Measurements from ENCODE around the gene PPP6R1. TPM values are rescaled to one million over a fixed set of nuclear protein-coding genes. Genes with fewer than 3 reads are reported as not detected.

The PPP6R1 gene
- polyA plus RNA-seq, 3 donors: 16.9 to 91.3 (median 22.0) TPM

GRCh38 chr19:55269299-55269698 lies 10.5 kb upstream of the PPP6R1 start:
- intact Hi-C loops (cut with micrococcal nuclease): no loop called here
- DNase-seq: no peak
- H3K36me3 ChIP-seq (replicated peaks in 1 of 2; ENCODE audit: control insufficient read depth in 1 of 2, insufficient read depth in 2 of 2, low read length in 2 of 2): peaks cover 7 to 28% of the 10 kb centered on the region in 2 donors
- no peak overlapping the region for H3K4me3 ChIP-seq (replicated peaks in 1 of 3; ENCODE audit: low read depth in 2 of 3, low read length in 3 of 3)
- peaks cover 0 to 6% (median 3%) of the 10 kb centered on the region in 7 donors for H3K9me3 Mint-ChIP-seq
- no peak overlapping the region for H3K9ac ChIP-seq (ENCODE audit: insufficient read depth, low read length, poor library complexity, severe bottlenecking)
- H3K4me2 ChIP-seq (replicated peaks; ENCODE audit: extremely low read depth, low read length, poor library complexity, severe bottlenecking): no peak overlapping the region
- H3K4me1 Mint-ChIP-seq: no peaks in the 10 kb centered on the region
- TF ChIP-seq CTCF (IDR thresholded peaks at IDR 0.05): no peak
- H3K27me3 Mint-ChIP-seq (ENCODE audit: low read depth in 3 of 3): peaks cover 0 to 5% (median 0%) of the 10 kb centered on the region in 3 donors
- no peaks in the 10 kb centered on the region for H3K9me3 ChIP-seq (replicated peaks in 1 of 2; ENCODE audit: control insufficient read depth in 1 of 2, insufficient read depth in 1 of 2, low read length in 2 of 2)
- H3K4me1 ChIP-seq (ENCODE audit: control insufficient read depth in 1 of 2, insufficient read depth in 2 of 2, low read length in 2 of 2): no peaks in the 10 kb centered on the region
- 97% methylated on average over 8 of the region's 8 CpGs for WGBS (ENCODE audit: insufficient coverage)
- H3K27me3 ChIP-seq (ENCODE audit: control insufficient read depth in 2 of 2, insufficient read depth in 2 of 2, low read length in 2 of 2): no peaks in the 10 kb centered on the region
- H2AFZ ChIP-seq (ENCODE audit: insufficient read depth, low read depth, low read length, poor library complexity, severe bottlenecking): no peak overlapping the region
- no peaks in the 10 kb centered on the region for H3K79me2 ChIP-seq (ENCODE audit: insufficient read depth, low read length)
- H3K27ac ChIP-seq (ENCODE audit: low read depth in 1 of 2, low read length in 2 of 2): no peak overlapping the region
- no peaks in the 10 kb centered on the region for H4K20me1 ChIP-seq (ENCODE audit: insufficient read depth, low read length)
- no peak overlapping the region for H3K27ac Mint-ChIP-seq
- H3K36me3 Mint-ChIP-seq: peaks cover 26 to 54% of the 10 kb centered on the region in 2 donors
- no peak overlapping the region for H3K4me3 Mint-ChIP-seq

GRCh38 chr19:55266840-55267239 lies 8.0 kb upstream of the PPP6R1 start:
- intact Hi-C loops (cut with micrococcal nuclease): no loop called here
- H3K79me2 ChIP-seq (ENCODE audit: insufficient read depth, low read length): no peaks in the 10 kb centered on the region
- no peaks in the 10 kb centered on the region for H4K20me1 ChIP-seq (ENCODE audit: insufficient read depth, low read length)
- no peaks in the 10 kb centered on the region for H3K27me3 ChIP-seq (ENCODE audit: control insufficient read depth in 2 of 2, insufficient read depth in 2 of 2, low read length in 2 of 2)
- H3K9me3 ChIP-seq (replicated peaks in 1 of 2; ENCODE audit: control insufficient read depth in 1 of 2, insufficient read depth in 1 of 2, low read length in 2 of 2): peaks cover 0 to 3% of the 10 kb centered on the region in 2 donors
- no peak for DNase-seq
- Mint-ChIP-seq H3K36me3 (peaks cover 21 to 38% of the 10 kb centered on the region in 2 donors), H3K27me3 (ENCODE audit: low read depth in 3 of 3) (no peaks in the 10 kb centered on the region), H3K4me3 (no peak overlapping the region), H3K4me1 (no peaks in the 10 kb centered on the region), H3K27ac (no peak overlapping the region), H3K9me3 (peaks cover 0 to 9% (median 4%) of the 10 kb centered on the region in 7 donors)
- H3K4me3 ChIP-seq (replicated peaks in 1 of 3; ENCODE audit: low read depth in 2 of 3, low read length in 3 of 3): no peak overlapping the region
- peaks cover 0 to 18% of the 10 kb centered on the region in 2 donors for H3K36me3 ChIP-seq (replicated peaks in 1 of 2; ENCODE audit: control insufficient read depth in 1 of 2, insufficient read depth in 2 of 2, low read length in 2 of 2)
- no peak overlapping the region for H3K9ac ChIP-seq (ENCODE audit: insufficient read depth, low read length, poor library complexity, severe bottlenecking)
- H3K27ac ChIP-seq (ENCODE audit: low read depth in 1 of 2, low read length in 2 of 2): no peak overlapping the region
- WGBS (ENCODE audit: insufficient coverage): 100% methylated on average over 1 of the region's 4 CpGs
- H3K4me1 ChIP-seq (ENCODE audit: control insufficient read depth in 1 of 2, insufficient read depth in 2 of 2, low read length in 2 of 2): no peaks in the 10 kb centered on the region
- H2AFZ ChIP-seq (ENCODE audit: insufficient read depth, low read depth, low read length, poor library complexity, severe bottlenecking): no peak overlapping the region
- no peak overlapping the region for H3K4me2 ChIP-seq (replicated peaks; ENCODE audit: extremely low read depth, low read length, poor library complexity, severe bottlenecking)
- TF ChIP-seq CTCF (IDR thresholded peaks at IDR 0.05): no peak

All from CD14-positive monocyte (primary cell).